ENCODE data around the gene ADCY10.
A peak's percentile ranks its signal among the peaks of the same experiment; 100 is the strongest.
"Not testable (repeated sequence)": the region's sequence is repeated elsewhere in the genome, so short reads cannot be mapped to it uniquely, and the experiment has no call there.

ADCY10 gene

GRCh38 chr1:167882376-167882775, 31.6 kb downstream of the ADCY10 start:
- no peak for FAIRE-seq

GRCh38 chr1:167881786-167882185, 32.1 kb downstream of the ADCY10 start:
- no peak for FAIRE-seq

- FAIRE-seq = peak; percentile 22
Observed at GRCh38 chr1:167881069-167881468, 32.9 kb downstream of the ADCY10 start.

GRCh38 chr1:167880580-167881021, 33.3 kb downstream of the ADCY10 start:
- no peak for FAIRE-seq

- FAIRE-seq = no peak
Observed at GRCh38 chr1:167879508-167879907, 34.4 kb downstream of the ADCY10 start.

GRCh38 chr1:167878372-167879160, 35.4 kb downstream of the ADCY10 start:
- no peak for FAIRE-seq

GRCh38 chr1:167876597-167877175, 37.2 kb downstream of the ADCY10 start:
- no peak for FAIRE-seq

- no peak for FAIRE-seq
Observed at GRCh38 chr1:167871331-167871730, 42.6 kb downstream of the ADCY10 start.

GRCh38 chr1:167869157-167870001, 44.6 kb downstream of the ADCY10 start:
- FAIRE-seq = not testable (repeated sequence)

GRCh38 chr1:167866739-167867414, 47.1 kb downstream of the ADCY10 start:
- FAIRE-seq = not testable (repeated sequence)

- not testable (repeated sequence) for FAIRE-seq
Observed at GRCh38 chr1:167866326-167866725, 47.6 kb downstream of the ADCY10 start.

- FAIRE-seq = not testable (repeated sequence)
Observed at GRCh38 chr1:167865804-167866308, 48.1 kb downstream of the ADCY10 start.

- not testable (repeated sequence) for FAIRE-seq
Observed at GRCh38 chr1:167865193-167865592, 48.7 kb downstream of the ADCY10 start.

GRCh38 chr1:167864392-167865032, 49.4 kb downstream of the ADCY10 start:
- FAIRE-seq = no peak

- no peak for FAIRE-seq
Observed at GRCh38 chr1:167863921-167864279, 50.0 kb downstream of the ADCY10 start.

GRCh38 chr1:167863191-167863920, 50.6 kb downstream of the ADCY10 start:
- not testable (repeated sequence) for FAIRE-seq

GRCh38 chr1:167862432-167863076, 51.4 kb downstream of the ADCY10 start:
- FAIRE-seq = no peak

GRCh38 chr1:167861664-167862381, 52.1 kb downstream of the ADCY10 start:
- no peak for FAIRE-seq

GRCh38 chr1:167860231-167860923, 53.6 kb downstream of the ADCY10 start:
- FAIRE-seq = no peak

All from TTC549 (cell line).